Activated CD4-positive, alpha-beta T cell treated with anti-CD3 and anti-CD28 coated beads for 36 hours (primary cell): ENCODE results near the gene GALNT18. TPM values are rescaled to one million over a fixed set of nuclear protein-coding genes. Genes with fewer than 3 reads are reported as not detected.

Experiments
- ATAC-seq: fragments of 200-7000 bp; cut with Tn5 transposase; one replicate; pipeline ENCODE4 v1.10.0; 2021; ENCODE audit warnings: mild to moderate bottlenecking, moderate library complexity
- CTCF ChIA-PET: fragments of 350-600 bp; sonication (Branson Sonifier 250); formaldehyde crosslinking; loops from one replicate; lab custom pipeline; 2021; ENCODE audit warnings: antibody characterized with exemption; lab: Charles Lee
- POLR2A ChIA-PET: fragments of 350-600 bp; sonication (Branson Sonifier 250); formaldehyde crosslinking; loops from one replicate; lab custom pipeline; 2021; ENCODE audit warnings: antibody characterized with exemption, inconsistent platforms; lab: Charles Lee
- DNase-seq: peaks from one replicate; pipeline ENCODE4 v3.0.0-alpha.2; 2020
- H3K27ac Mint-ChIP-seq: one replicate; pipeline ENCODE4 v1.8.0; 2021; ENCODE audit warnings: mixed read lengths
- H3K27me3 Mint-ChIP-seq: one replicate; pipeline ENCODE4 v1.8.0; 2021; ENCODE audit warnings: mixed read lengths
- H3K36me3 Mint-ChIP-seq: one replicate; pipeline ENCODE4 v1.8.0; 2021; ENCODE audit warnings: low read depth, mixed read lengths
- H3K4me1 Mint-ChIP-seq: one replicate; pipeline ENCODE4 v1.8.0; 2021; ENCODE audit warnings: mixed read lengths
- H3K4me3 Mint-ChIP-seq: one replicate; pipeline ENCODE4 v1.8.0; 2021; ENCODE audit warnings: mild to moderate bottlenecking, moderate library complexity, mixed read lengths
- H3K9me3 Mint-ChIP-seq: one replicate; pipeline ENCODE4 v1.8.0; 2021; ENCODE audit warnings: low read depth, mixed read lengths
- intact Hi-C, 2 experiments: fragments of 100-400 bp; cut with DNase I in 1 of 2; cut with micrococcal nuclease in 1 of 2; formaldehyde crosslinking; loops; one replicate each; pipeline versions ENCODE4 v1.14.2 to v1.15.1; 2022 to 2024; cut with DNase I, micrococcal nuclease
- total RNA-seq, 2 experiments: library from RNA; stranded (reverse); gene quantifications; one replicate each; pipeline ENCODE4 v1.2.3, GENCODE V29; 2021

GALNT18 gene
- total RNA-seq, 2 experiments from 2014 or later: 6.9 to 8.8 TPM

- ATAC-seq: no peak
- Mint-ChIP-seq H3K9me3 (no peaks in the 10 kb centered on the region), H3K27ac (no peak overlapping the region), H3K27me3 (no peaks in the 10 kb centered on the region), H3K4me1 (no peaks in the 10 kb centered on the region), H3K36me3 (no peaks in the 10 kb centered on the region), H3K4me3 (no peak overlapping the region)
- ChIA-PET CTCF (no interaction called here), POLR2A (no interaction called here)
- intact Hi-C loops: no loop called here
- DNase-seq: no peak
Observed at GRCh38 chr11:11426226-11426952, 195.4 kb downstream of the GALNT18 start.

GRCh38 chr11:11425806-11426205 lies 196.0 kb downstream of the GALNT18 start:
- DNase-seq (no peak), ATAC-seq (no peak)
- intact Hi-C loops: no loop called here
- H3K4me1 Mint-ChIP-seq: no peaks in the 10 kb centered on the region
- H3K9me3 Mint-ChIP-seq: no peaks in the 10 kb centered on the region
- no peaks in the 10 kb centered on the region for H3K27me3 Mint-ChIP-seq
- CTCF ChIA-PET: no interaction called here
- POLR2A ChIA-PET: no interaction called here
- no peaks in the 10 kb centered on the region for H3K36me3 Mint-ChIP-seq
- no peak overlapping the region for H3K27ac Mint-ChIP-seq
- H3K4me3 Mint-ChIP-seq: no peak overlapping the region

- DNase-seq (no peak), ATAC-seq (no peak)
- Mint-ChIP-seq H3K27ac (no peak overlapping the region), H3K27me3 (no peaks in the 10 kb centered on the region), H3K9me3 (no peaks in the 10 kb centered on the region), H3K4me1 (no peaks in the 10 kb centered on the region), H3K36me3 (no peaks in the 10 kb centered on the region), H3K4me3 (no peak overlapping the region)
- POLR2A ChIA-PET: no interaction called here
- CTCF ChIA-PET: no interaction called here
- intact Hi-C loops: no loop called here
Observed at GRCh38 chr11:11424688-11425087, 197.1 kb downstream of the GALNT18 start.

- CTCF ChIA-PET: no interaction called here
- no peak for ATAC-seq
- no peak overlapping the region for H3K27ac Mint-ChIP-seq
Observed at GRCh38 chr11:11422411-11423128, 199.2 kb downstream of the GALNT18 start.

GRCh38 chr11:11421509-11421908 lies 200.3 kb downstream of the GALNT18 start:
- ATAC-seq (no peak), DNase-seq (no peak)
- no peaks in the 10 kb centered on the region for H3K36me3 Mint-ChIP-seq
- POLR2A ChIA-PET: no interaction called here
- no peak overlapping the region for H3K4me3 Mint-ChIP-seq
- intact Hi-C loops: no loop called here
- H3K4me1 Mint-ChIP-seq: peaks cover 6% of the 10 kb centered on the region
- H3K27ac Mint-ChIP-seq: no peak overlapping the region
- CTCF ChIA-PET: no interaction called here
- H3K9me3 Mint-ChIP-seq: no peaks in the 10 kb centered on the region
- peaks cover 4% of the 10 kb centered on the region for H3K27me3 Mint-ChIP-seq

More at GRCh38 chr11:11422411-11423128, 199.2 kb downstream of the GALNT18 start:
- Mint-ChIP-seq H3K27me3 (no peaks in the 10 kb centered on the region), H3K9me3 (no peaks in the 10 kb centered on the region), H3K4me1 (no peaks in the 10 kb centered on the region), H3K36me3 (no peaks in the 10 kb centered on the region), H3K4me3 (no peak overlapping the region)
- POLR2A ChIA-PET: no interaction called here
- intact Hi-C loops: no loop called here
- no peak for DNase-seq

- H3K27ac Mint-ChIP-seq: no peak overlapping the region
- H3K4me1 Mint-ChIP-seq: peaks cover 7% of the 10 kb centered on the region
- intact Hi-C loops: no loop called here
- CTCF ChIA-PET: no interaction called here
- DNase-seq: no peak
- H3K9me3 Mint-ChIP-seq: no peaks in the 10 kb centered on the region
- peaks cover 7% of the 10 kb centered on the region for H3K27me3 Mint-ChIP-seq
- POLR2A ChIA-PET: no interaction called here
- no peaks in the 10 kb centered on the region for H3K36me3 Mint-ChIP-seq
- ATAC-seq: no peak
- H3K4me3 Mint-ChIP-seq: no peak overlapping the region
Observed at GRCh38 chr11:11420899-11421285, 200.9 kb downstream of the GALNT18 start.

GRCh38 chr11:11420191-11420898 lies 201.5 kb downstream of the GALNT18 start:
- POLR2A ChIA-PET: no interaction called here
- no peaks in the 10 kb centered on the region for H3K9me3 Mint-ChIP-seq
- H3K36me3 Mint-ChIP-seq: no peaks in the 10 kb centered on the region
- DNase-seq (no peak), ATAC-seq (no peak)
- peaks cover 12% of the 10 kb centered on the region for H3K27me3 Mint-ChIP-seq
- H3K27ac Mint-ChIP-seq: no peak overlapping the region
- CTCF ChIA-PET: no interaction called here
- H3K4me1 Mint-ChIP-seq: peaks cover 7% of the 10 kb centered on the region
- H3K4me3 Mint-ChIP-seq: no peak overlapping the region
- intact Hi-C loops: no loop called here

- peaks cover 7% of the 10 kb centered on the region for H3K4me1 Mint-ChIP-seq
- intact Hi-C loops: no loop called here
- ChIA-PET CTCF (no interaction called here), POLR2A (no interaction called here)
- no peaks in the 10 kb centered on the region for H3K9me3 Mint-ChIP-seq
- no peak overlapping the region for H3K27ac Mint-ChIP-seq
- H3K27me3 Mint-ChIP-seq: peaks cover 13% of the 10 kb centered on the region
- no peaks in the 10 kb centered on the region for H3K36me3 Mint-ChIP-seq
- DNase-seq (no peak), ATAC-seq (no peak)
- H3K4me3 Mint-ChIP-seq: no peak overlapping the region
Observed at GRCh38 chr11:11419747-11420146, 202.1 kb downstream of the GALNT18 start.

GRCh38 chr11:11416917-11417316 lies 204.9 kb downstream of the GALNT18 start:
- CTCF ChIA-PET: interaction anchor here (1.2 kb wide), 1 partner anchor 380 kb away, joined by 5 read pairs; no protein-coding TSS in a partner anchor
- Mint-ChIP-seq H3K36me3 (no peaks in the 10 kb centered on the region), H3K27me3 (peaks cover 16% of the 10 kb centered on the region), H3K9me3 (no peaks in the 10 kb centered on the region), H3K4me1 (peaks cover 7% of the 10 kb centered on the region), H3K4me3 (no peak overlapping the region), H3K27ac (no peak overlapping the region)
- DNase-seq: no peak
- POLR2A ChIA-PET: no interaction called here
- ATAC-seq: no peak
- intact Hi-C loops: no loop called here

- ATAC-seq (no peak), DNase-seq (no peak)
- Mint-ChIP-seq H3K27me3 (peaks cover 16% of the 10 kb centered on the region), H3K4me3 (no peak overlapping the region), H3K27ac (no peak overlapping the region), H3K4me1 (peaks cover 7% of the 10 kb centered on the region), H3K9me3 (no peaks in the 10 kb centered on the region), H3K36me3 (no peaks in the 10 kb centered on the region)
- intact Hi-C loops: no loop called here
- POLR2A ChIA-PET: no interaction called here
- CTCF ChIA-PET: no interaction called here
Observed at GRCh38 chr11:11416502-11416901, 205.3 kb downstream of the GALNT18 start.

- ChIA-PET POLR2A (no interaction called here), CTCF (interaction anchor here (0.7 kb wide), 1 partner anchor 1059 kb away, joined by 3 read pairs; no protein-coding TSS in a partner anchor)
- no peak overlapping the region for H3K27ac Mint-ChIP-seq
- H3K27me3 Mint-ChIP-seq: peaks cover 16% of the 10 kb centered on the region
- H3K9me3 Mint-ChIP-seq: no peaks in the 10 kb centered on the region
- ATAC-seq (no peak), DNase-seq (no peak)
- intact Hi-C loops: no loop called here
- no peak overlapping the region for H3K4me3 Mint-ChIP-seq
- H3K36me3 Mint-ChIP-seq: no peaks in the 10 kb centered on the region
- H3K4me1 Mint-ChIP-seq: peaks cover 7% of the 10 kb centered on the region
Observed at GRCh38 chr11:11415901-11416300, 205.9 kb downstream of the GALNT18 start.
